ENCODE measurements around the gene CNTNAP5. TPM values are rescaled to one million over a fixed set of nuclear protein-coding genes. Genes with fewer than 3 reads are reported as not detected.

Gene CNTNAP5
- total and polyA plus RNA-seq, 2 of the 13 experiments (the other 11 are each of a cell fraction or from before 2014, with no cell fraction given), result not detected

GRCh38 chr2:124318913-124319312, 293.8 kb downstream of the CNTNAP5 start:
- no peaks in the 10 kb centered on the region; a peak in 1 of 5 replicates for H3K27me3 ChIP-seq (ENCODE audit: control insufficient read depth in 1 of 2, insufficient read depth in 2 of 2, low read length in 2 of 2)
- ChIA-PET POLR2A (no interaction called here), CTCF (ENCODE audit: low intra/inter-chr PET ratio, low total read pairs) (no interaction called here)
- DNase-seq (ENCODE audit: low spot score), result no peak
- no peaks in the 10 kb centered on the region for H3K36me3 ChIP-seq (replicated peaks in 1 of 2; ENCODE audit: control insufficient read depth in 1 of 2, insufficient read depth in 2 of 2, low read length in 2 of 2)
- no peaks in the 10 kb centered on the region for H3K9me3 ChIP-seq (ENCODE audit: low read length)
- H3K4me1 ChIP-seq (ENCODE audit: insufficient read depth, low read length), result no peaks in the 10 kb centered on the region
- BruUV-seq (replicated peaks), result no TSS peak
- H3K27ac ChIP-seq (ENCODE audit: extremely low read length, insufficient read depth, low read length), result no peak overlapping the region
- H4K20me1 ChIP-seq (ENCODE audit: insufficient read depth, low read length), result no peaks in the 10 kb centered on the region
- no peak overlapping the region for H2AFZ ChIP-seq (ENCODE audit: low read length)
- no peak for FAIRE-seq
- no peak overlapping the region for H3K9ac ChIP-seq (ENCODE audit: insufficient read depth, low read depth, low read length)
- no peaks in the 10 kb centered on the region for H3K79me2 ChIP-seq (ENCODE audit: insufficient read depth, low read length)
- no peak for ATAC-seq
- 8% methylated on average over 2 of the region's 2 CpGs for WGBS (ENCODE audit: low lambda C conversion rate)
- H3K4me3 ChIP-seq (replicated peaks in 1 of 3; ENCODE audit: insufficient read depth in 1 of 3, low read depth in 2 of 3, low read length in 3 of 3), result no peak overlapping the region
- intact Hi-C loops (cut with micrococcal nuclease; ENCODE audit: unreplicated experiment) (no loop called here), in situ Hi-C loops (cut with HindIII; ENCODE audit: extremely low pct_ligation_motif_present, low pct_unique_long_range_greater_than_20kb) (no loop called here)
- no peak overlapping the region for H3K4me2 ChIP-seq (ENCODE audit: low read depth, low read length)
- peak; percentile 96 for TF ChIP-seq LCORL (IDR thresholded peaks at IDR 0.05)
- no peak for TF ChIP-seq LCORL (CRISPR knock-in tag; IDR thresholded peaks at IDR 0.05)
- no peak for TF ChIP-seq REXO4 (CRISPR knock-in tag; IDR thresholded peaks at IDR 0.05; ENCODE audit: borderline replicate concordance)

- Histone ChIP-seq H3K79me2 (ENCODE audit: insufficient read depth, low read length) (no peaks in the 10 kb centered on the region), H3K4me2 (ENCODE audit: low read depth, low read length) (no peak overlapping the region), H3K4me3 (replicated peaks in 1 of 3; ENCODE audit: insufficient read depth in 1 of 3, low read depth in 2 of 3, low read length in 3 of 3) (no peak overlapping the region), H3K36me3 (replicated peaks in 1 of 2; ENCODE audit: control insufficient read depth in 1 of 2, insufficient read depth in 2 of 2, low read length in 2 of 2) (no peaks in the 10 kb centered on the region), H3K27ac (ENCODE audit: extremely low read length, insufficient read depth, low read length) (no peak overlapping the region), H4K20me1 (ENCODE audit: insufficient read depth, low read length) (no peaks in the 10 kb centered on the region), H3K9ac (ENCODE audit: insufficient read depth, low read depth, low read length) (no peak overlapping the region), H3K9me3 (ENCODE audit: low read length) (no peaks in the 10 kb centered on the region), H2AFZ (ENCODE audit: low read length) (no peak overlapping the region), H3K27me3 (ENCODE audit: control insufficient read depth in 1 of 2, insufficient read depth in 2 of 2, low read length in 2 of 2) (no peaks in the 10 kb centered on the region; a peak in 1 of 5 replicates), H3K4me1 (ENCODE audit: insufficient read depth, low read length) (no peaks in the 10 kb centered on the region)
- 1% methylated on average over 3 of the region's 3 CpGs for WGBS (ENCODE audit: low lambda C conversion rate)
- DNase-seq (ENCODE audit: low spot score) (no peak), ATAC-seq (no peak), FAIRE-seq (no peak)
- no peak for TF ChIP-seq HMG20A (CRISPR knock-in tag; IDR thresholded peaks at IDR 0.05; ENCODE audit: borderline replicate concordance)
- no peak for TF ChIP-seq ZNF3 (CRISPR knock-in tag; IDR thresholded peaks at IDR 0.05)
- no peak for TF ChIP-seq SRY (CRISPR knock-in tag; IDR thresholded peaks at IDR 0.05)
- in situ Hi-C loops (cut with HindIII; ENCODE audit: extremely low pct_ligation_motif_present, low pct_unique_long_range_greater_than_20kb) (no loop called here), intact Hi-C loops (cut with micrococcal nuclease; ENCODE audit: unreplicated experiment) (no loop called here)
- BruUV-seq (replicated peaks), result no TSS peak
- CTCF ChIA-PET (ENCODE audit: low intra/inter-chr PET ratio, low total read pairs), result no interaction called here
- POLR2A ChIA-PET, result no interaction called here
These were observed 294.5 kb downstream of the CNTNAP5 start for GRCh38 chr2:124319577-124319976.
